H9 (cell line): Measurements from ENCODE around the gene FLVCR2. TPM values are rescaled to one million over a fixed set of nuclear protein-coding genes. Genes with fewer than 3 reads are reported as not detected.
A peak's percentile ranks its signal among the peaks of the same experiment; 100 is the strongest.

Experiments used
- DNase-seq: peaks from one replicate; pipeline ENCODE4 v3.0.0-alpha.2; 2017
- H2AFZ ChIP-seq: one replicate; pipeline ENCODE4 v1.6.1; 2013; ENCODE audit warnings: mild to moderate bottlenecking, low read length, control low read depth, moderate library complexity
- H2AK5ac ChIP-seq: 2 replicates; pipeline ENCODE4 v1.6.1; 2013; ENCODE audit warnings: low read length, control low read depth, mixed read lengths; ENCODE audit not compliant: insufficient read length
- H2BK120ac ChIP-seq: one replicate; pipeline ENCODE4 v1.6.1; 2013; ENCODE audit warnings: low read depth, mild to moderate bottlenecking, low read length, control low read depth, inconsistent platforms; ENCODE audit not compliant: poor library complexity, severe bottlenecking
- H2BK12ac ChIP-seq: 2 replicates; pipeline ENCODE4 v1.6.1; 2013; ENCODE audit warnings: low read length, control low read depth, mixed read lengths, low read depth; ENCODE audit not compliant: insufficient read length
- H2BK15ac ChIP-seq: 2 replicates; pipeline ENCODE4 v1.6.1; 2013; ENCODE audit warnings: low read depth, low read length, control low read depth
- H2BK20ac ChIP-seq: one replicate; pipeline ENCODE4 v1.6.1; 2013; ENCODE audit warnings: low read depth, mild to moderate bottlenecking, low read length, control low read depth, inconsistent platforms; ENCODE audit not compliant: poor library complexity, severe bottlenecking
- H2BK5ac ChIP-seq: 2 replicates; pipeline ENCODE4 v1.6.1; 2013; ENCODE audit warnings: low read length, control low read depth, mixed read lengths; ENCODE audit not compliant: insufficient read length
- H3K14ac ChIP-seq: 2 replicates; pipeline ENCODE4 v1.6.1; 2013; ENCODE audit warnings: low read length, control low read depth; ENCODE audit not compliant: insufficient read depth
- H3K18ac ChIP-seq: 2 replicates; pipeline ENCODE4 v1.6.1; 2013; ENCODE audit warnings: low read depth, mild to moderate bottlenecking, mixed read lengths, low read length, control low read depth; ENCODE audit not compliant: insufficient read length
- H3K23ac ChIP-seq: 2 replicates; pipeline ENCODE4 v1.6.1; 2013; ENCODE audit warnings: low read length, control low read depth, mixed read lengths, low read depth; ENCODE audit not compliant: insufficient read length
- H3K23me2 ChIP-seq: 2 replicates; pipeline ENCODE4 v1.6.1; 2013; ENCODE audit warnings: low read depth, mild to moderate bottlenecking, mixed read lengths, low read length, control low read depth; ENCODE audit not compliant: insufficient read length, poor library complexity, severe bottlenecking
- H3K27ac ChIP-seq: 2 replicates; pipeline ENCODE4 v1.5.1; 2013; ENCODE audit warnings: low read length, control low read depth, mixed read lengths, low read depth; ENCODE audit not compliant: insufficient read length
- H3K27me3 ChIP-seq: 2 replicates; pipeline ENCODE4 v1.6.1; 2013; ENCODE audit warnings: low read length, control low read depth, inconsistent platforms; ENCODE audit not compliant: insufficient read depth
- H3K4ac ChIP-seq: 2 replicates; pipeline ENCODE4 v1.6.1; 2013; ENCODE audit warnings: low read depth, mild to moderate bottlenecking, control low read depth, inconsistent platforms, low read length, moderate library complexity
- H3K4me1 ChIP-seq: 2 replicates; pipeline ENCODE4 v1.6.1; 2013; ENCODE audit warnings: low read length, control low read depth, inconsistent platforms; ENCODE audit not compliant: insufficient read depth
- H3K4me2 ChIP-seq: 2 replicates; pipeline ENCODE4 v1.6.1; 2013; ENCODE audit warnings: low read length, control low read depth, mixed read lengths; ENCODE audit not compliant: insufficient read length, insufficient read depth
- H3K56ac ChIP-seq: 2 replicates; pipeline ENCODE4 v1.6.1; 2013; ENCODE audit warnings: low read depth, mild to moderate bottlenecking, mixed read lengths, low read length, control low read depth; ENCODE audit not compliant: insufficient read length
- H3K79me1 ChIP-seq: 2 replicates; pipeline ENCODE4 v1.6.1; 2013; ENCODE audit warnings: low read depth, mild to moderate bottlenecking, moderate library complexity, low read length, control low read depth, inconsistent platforms; ENCODE audit not compliant: insufficient read depth, poor library complexity, severe bottlenecking
- H3K79me2 ChIP-seq: 2 replicates; pipeline ENCODE4 v1.6.1; 2013; ENCODE audit warnings: low read length, control low read depth, inconsistent platforms; ENCODE audit not compliant: insufficient read depth
- H3K9ac ChIP-seq: 2 replicates; pipeline ENCODE4 v1.6.1; 2013; ENCODE audit warnings: low read length, control low read depth, mixed read lengths; ENCODE audit not compliant: insufficient read length; ENCODE audit errors: extremely low read depth
- H3K9me3 ChIP-seq: one replicate; pipeline ENCODE4 v1.6.1; 2013; ENCODE audit warnings: low read depth, low read length, inconsistent platforms; ENCODE audit not compliant: control insufficient read depth
- H3T11ph ChIP-seq: one replicate; pipeline ENCODE4 v1.6.1; 2013; ENCODE audit warnings: mild to moderate bottlenecking, low read length, control low read depth, inconsistent platforms
- H4K20me1 ChIP-seq: one replicate; pipeline ENCODE4 v1.6.1; 2013; ENCODE audit not compliant: control insufficient read depth, insufficient read length, insufficient read depth
- H4K5ac ChIP-seq: 2 replicates; pipeline ENCODE4 v1.6.1; 2013; ENCODE audit warnings: low read depth, mild to moderate bottlenecking, mixed read lengths, low read length, control low read depth; ENCODE audit not compliant: insufficient read length
- H4K8ac ChIP-seq: replicated peaks from 2 replicates; pipeline ENCODE4 v1.6.1; 2013; ENCODE audit warnings: low read length, control low read depth, mixed read lengths, low read depth; ENCODE audit not compliant: insufficient read length
- H4K91ac ChIP-seq: 2 replicates; pipeline ENCODE4 v1.6.1; 2013; ENCODE audit warnings: low read depth, mild to moderate bottlenecking, moderate library complexity, mixed read lengths, low read length, control low read depth; ENCODE audit not compliant: insufficient read length
- H3K27ac Mint-ChIP-seq, 3 experiments: 2 replicates in 2 of 3; 3 replicates in 1 of 3; pipeline ENCODE4 v1.8.0; 2020 to 2021; ENCODE audit warnings: mixed read lengths in 3 of 3, mild to moderate bottlenecking in 1 of 3, moderate library complexity in 1 of 3
- H3K27me3 Mint-ChIP-seq: 2 replicates; pipeline ENCODE4 v1.8.0; 2021; ENCODE audit warnings: low read depth, mild to moderate bottlenecking, moderate library complexity, mixed read lengths
- H3K36me3 Mint-ChIP-seq, 3 experiments: 2 replicates in 2 of 3; 3 replicates in 1 of 3; pipeline ENCODE4 v1.8.0; 2020 to 2021; ENCODE audit warnings: low read depth in 3 of 3, mixed read lengths in 3 of 3; ENCODE audit not compliant: insufficient read depth in 1 of 3
- H3K4me1 Mint-ChIP-seq, 2 experiments: 2 replicates each; pipeline ENCODE4 v1.8.0; 2020; ENCODE audit warnings: mixed read lengths in 2 of 2
- H3K4me3 Mint-ChIP-seq, 2 experiments: 2 replicates in 1 of 2; 3 replicates in 1 of 2; pipeline ENCODE4 v1.8.0; 2020 to 2021; ENCODE audit warnings: mild to moderate bottlenecking in 2 of 2, mixed read lengths in 2 of 2, moderate library complexity in 1 of 2
- H3K9me3 Mint-ChIP-seq, 2 experiments: 2 replicates in 1 of 2; 3 replicates in 1 of 2; pipeline ENCODE4 v1.8.0; 2020; ENCODE audit warnings: mild to moderate bottlenecking in 2 of 2, mixed read lengths in 2 of 2, moderate library complexity in 1 of 2
- WGBS: extraction: QIAGEN DNeasy Blood & Tissue Kit; methylation state at CpG from one replicate; pipeline ENCODE4 v1.1.7; 2013; ENCODE audit warnings: missing lambda C conversion rate, low lambda C conversion rate, mixed read lengths; ENCODE audit not compliant: insufficient read length; ENCODE audit errors: extremely low coverage; 5-methylcytosine and 5-hydroxymethylcytosine counted together
- total RNA-seq: library from RNA; stranded (reverse); gene quantifications from 2 replicates; pipeline ENCODE4 v1.2.1, GENCODE V29; 2021
- TF ChIP-seq, protein P1 (sequence below): fragments of 200-600 bp; sonication (generic); conservative IDR thresholded peaks from 3 replicates; pipeline ENCODE4 v1.8.0; 2021; ENCODE audit warnings: antibody characterized with exemption, mild to moderate bottlenecking

FLVCR2 gene
- total RNA-seq, 1 experiment from 2014 or later = 7.1 TPM

DNA sequence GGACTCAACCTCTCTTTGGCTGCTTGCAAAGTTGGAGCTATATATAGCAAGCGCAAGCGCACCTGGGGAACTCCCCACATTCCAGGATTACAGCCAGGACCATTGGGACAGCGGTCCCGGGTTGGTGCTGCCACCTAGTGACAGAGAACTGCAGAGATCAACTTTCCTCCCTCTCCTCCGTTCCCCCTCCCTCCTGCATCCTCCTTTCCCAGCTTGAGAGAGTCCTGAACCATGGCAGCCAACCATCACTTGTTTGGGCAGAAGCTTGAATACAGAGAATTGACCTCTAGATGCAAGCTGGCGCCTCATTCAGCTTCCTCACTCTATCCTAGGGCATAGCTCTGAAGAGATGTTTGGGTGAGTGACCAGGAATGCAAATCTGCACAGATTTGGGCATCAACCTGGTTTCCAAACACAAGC is 17.4 kb upstream of the FLVCR2 start:
- TF ChIP-seq, protein P1, sequence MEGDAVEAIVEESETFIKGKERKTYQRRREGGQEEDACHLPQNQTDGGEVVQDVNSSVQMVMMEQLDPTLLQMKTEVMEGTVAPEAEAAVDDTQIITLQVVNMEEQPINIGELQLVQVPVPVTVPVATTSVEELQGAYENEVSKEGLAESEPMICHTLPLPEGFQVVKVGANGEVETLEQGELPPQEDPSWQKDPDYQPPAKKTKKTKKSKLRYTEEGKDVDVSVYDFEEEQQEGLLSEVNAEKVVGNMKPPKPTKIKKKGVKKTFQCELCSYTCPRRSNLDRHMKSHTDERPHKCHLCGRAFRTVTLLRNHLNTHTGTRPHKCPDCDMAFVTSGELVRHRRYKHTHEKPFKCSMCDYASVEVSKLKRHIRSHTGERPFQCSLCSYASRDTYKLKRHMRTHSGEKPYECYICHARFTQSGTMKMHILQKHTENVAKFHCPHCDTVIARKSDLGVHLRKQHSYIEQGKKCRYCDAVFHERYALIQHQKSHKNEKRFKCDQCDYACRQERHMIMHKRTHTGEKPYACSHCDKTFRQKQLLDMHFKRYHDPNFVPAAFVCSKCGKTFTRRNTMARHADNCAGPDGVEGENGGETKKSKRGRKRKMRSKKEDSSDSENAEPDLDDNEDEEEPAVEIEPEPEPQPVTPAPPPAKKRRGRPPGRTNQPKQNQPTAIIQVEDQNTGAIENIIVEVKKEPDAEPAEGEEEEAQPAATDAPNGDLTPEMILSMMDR = peak; percentile 90
- no peaks in the 10 kb centered on the region for H3K79me2 ChIP-seq
- no peak overlapping the region for H2AFZ ChIP-seq

More for the DNA sequence above, 17.4 kb upstream of the FLVCR2 start:
- Histone ChIP-seq H3T11ph (no peak overlapping the region), H3K27ac (no peak overlapping the region), H2BK15ac (no peak overlapping the region), H2BK120ac (no peak overlapping the region), H2BK20ac (no peak overlapping the region), H3K9ac (no peak overlapping the region), H3K79me1 (no peaks in the 10 kb centered on the region), H4K91ac (no peak overlapping the region), H3K14ac (no peak overlapping the region), H2BK12ac (no peak overlapping the region), H2AK5ac (no peak overlapping the region), H3K4me2 (no peak overlapping the region), H3K9me3 (no peaks in the 10 kb centered on the region), H3K4me1 (no peaks in the 10 kb centered on the region), H3K23ac (no peak overlapping the region), H3K27me3 (no peaks in the 10 kb centered on the region), H4K20me1 (no peaks in the 10 kb centered on the region), H2BK5ac (no peak overlapping the region), H4K5ac (no peak overlapping the region), H3K56ac (no peak overlapping the region), H3K18ac (no peak overlapping the region), H3K4ac (no peak overlapping the region), H3K23me2 (no peaks in the 10 kb centered on the region), H4K8ac (no peak overlapping the region)
- Mint-ChIP-seq H3K27me3 (peaks cover 11% of the 10 kb centered on the region), H3K4me1 (peaks cover 6 to 13% of the 10 kb centered on the region in 2 experiments), H3K9me3 (peaks cover 0 to 10% of the 10 kb centered on the region in 2 experiments; a peak in 4 of 5 replicates), H3K4me3 (no peak overlapping the region), H3K36me3 (peaks cover 0 to 5% (median 0%) of the 10 kb centered on the region in 3 experiments; a peak in 2 of 7 replicates), H3K27ac (no peak overlapping the region; a peak in 1 of 7 replicates)
- DNase-seq = peak; percentile 90
- WGBS = no CpG with 5 or more reads among the region's 6 CpGs
